ENCODE measurements around the gene SLC44A3.

DNA sequence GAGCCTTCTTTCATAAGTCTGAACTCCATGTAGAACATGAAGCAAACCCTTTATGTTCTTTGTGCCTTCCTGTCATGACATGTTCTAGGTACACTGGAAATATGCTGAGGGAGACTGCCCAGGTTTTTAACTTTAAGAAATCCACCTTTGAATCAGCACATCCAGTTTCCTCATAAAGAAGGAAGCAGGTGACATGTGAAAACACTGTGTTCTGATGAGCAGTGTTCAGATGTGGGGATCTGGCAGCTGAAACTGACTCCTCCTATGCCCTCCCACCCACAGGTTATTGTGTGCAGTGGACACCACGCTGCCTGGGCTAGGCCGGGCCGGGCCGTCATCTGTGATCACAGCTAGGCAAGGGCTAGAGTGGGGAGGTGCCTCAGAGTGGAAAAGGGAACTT is 55.6 kb downstream of the SLC44A3 start:
- TF ChIP-seq CTCF (conservative IDR thresholded peaks at IDR 0.05 in 1 of 2, IDR thresholded peaks at IDR 0.05 in 1 of 2; ENCODE audit: low read depth in 1 of 2, low read length in 2 of 2) (no peak), EZH2 (IDR thresholded peaks at IDR 0.05; ENCODE audit: low read length, missing control alignments) (no peak)
